Epithelial cell of prostate (primary cell): ENCODE measurements around the gene SERPINB6.
"Not testable (repeated sequence)": the region's sequence is repeated elsewhere in the genome, so short reads cannot be mapped to it uniquely, and the experiment has no call there.

Experiments
- DNase-seq: peaks from one replicate; pipeline ENCODE4 v3.0.0-alpha.2; 2011; ENCODE audit warnings: low read depth, low spot score
- H3K27ac ChIP-seq: fragments of 450-650 bp; 2 replicates; pipeline ENCODE4 v1.5.1; 2017; ENCODE audit warnings: mild to moderate bottlenecking

Gene SERPINB6

GRCh38 chr6:3001146-3001772 is 29.9 kb upstream of the SERPINB6 start:
- peak overlapping the region; percentile 6 for H3K27ac ChIP-seq

GRCh38 chr6:2999618-3000557 is 28.5 kb upstream of the SERPINB6 start, which contains the start of gene NQO2:
Gene NQO2, plus strand, starts transcription at chr6:2999894. Its CDS starts 6,659 bp downstream, at chr6:3006553.
- peak within 1 kb of the TSS; percentile 32 for H3K27ac ChIP-seq
- no peak for DNase-seq

More at GRCh38 chr6:3001146-3001772, 29.9 kb upstream of the SERPINB6 start:
- DNase-seq = no peak

GRCh38 chr6:2998998-2999617 is 27.7 kb upstream of the SERPINB6 start:
- H3K27ac ChIP-seq = peak overlapping the region; percentile 32
- peak; percentile 73 for DNase-seq

GRCh38 chr6:2998249-2998997 is 27.1 kb upstream of the SERPINB6 start:
- not testable (repeated sequence) for DNase-seq

GRCh38 chr6:2993755-2994317 is 22.5 kb upstream of the SERPINB6 start:
- no peak for DNase-seq
- H3K27ac ChIP-seq = no peak overlapping the region

More at GRCh38 chr6:2998249-2998997, 27.1 kb upstream of the SERPINB6 start:
- H3K27ac ChIP-seq = peak overlapping the region; percentile 32

GRCh38 chr6:2992330-2992979 is 21.1 kb upstream of the SERPINB6 start:
- DNase-seq = no peak
- no peak overlapping the region for H3K27ac ChIP-seq

- no peak for DNase-seq
- peak overlapping the region; percentile 96 for H3K27ac ChIP-seq
Observed at GRCh38 chr6:2990932-2991506, 19.7 kb upstream of the SERPINB6 start.

GRCh38 chr6:2990248-2990931 is 19.0 kb upstream of the SERPINB6 start:
- DNase-seq = no peak
- peak overlapping the region; percentile 96 for H3K27ac ChIP-seq

GRCh38 chr6:2989332-2990247 is 18.2 kb upstream of the SERPINB6 start:
- peak; percentile 87 for DNase-seq
- peak overlapping the region; percentile 96 for H3K27ac ChIP-seq

- H3K27ac ChIP-seq = peak overlapping the region; percentile 96
- DNase-seq = peak; percentile 61
Observed at GRCh38 chr6:2988426-2989331, 17.3 kb upstream of the SERPINB6 start.

GRCh38 chr6:2988094-2988425 is 16.7 kb upstream of the SERPINB6 start:
- no peak for DNase-seq
- H3K27ac ChIP-seq = peak overlapping the region; percentile 96

GRCh38 chr6:2986722-2987221 is 15.4 kb upstream of the SERPINB6 start:
- H3K27ac ChIP-seq = peak overlapping the region; percentile 96
- DNase-seq = no peak

- H3K27ac ChIP-seq = no peak overlapping the region
- no peak for DNase-seq
Observed at GRCh38 chr6:2984738-2985406, 13.5 kb upstream of the SERPINB6 start.

- no peak for DNase-seq
- peak overlapping the region; percentile 46 for H3K27ac ChIP-seq
Observed at GRCh38 chr6:2982426-2983117, 11.2 kb upstream of the SERPINB6 start.

- no peak for DNase-seq
Observed at GRCh38 chr6:2980465-2980855, 9.1 kb upstream of the SERPINB6 start.

More at GRCh38 chr6:2980465-2980855, 9.1 kb upstream of the SERPINB6 start:
- peak overlapping the region; percentile 46 for H3K27ac ChIP-seq
